Hepatocyte (in vitro differentiated cells): ENCODE results near the gene PCDHGA7. TPM values are rescaled to one million over a fixed set of nuclear protein-coding genes. Genes with fewer than 3 reads are reported as not detected.
A peak's percentile ranks its signal among the peaks of the same experiment; 100 is the strongest.
"Not testable (repeated sequence)": the region's sequence is repeated elsewhere in the genome, so short reads cannot be mapped to it uniquely, and the experiment has no call there.

Experiments used
- DNase-seq: peaks from one replicate; pipeline ENCODE4 v3.0.0-alpha.2; 2016; ENCODE audit warnings: low spot score
- H2AFZ ChIP-seq: fragments of 200-600 bp; sonication (generic); 2 replicates; pipeline ENCODE4 v1.6.0; 2016; ENCODE audit warnings: antibody characterized with exemption, mild to moderate bottlenecking
- H3K27ac ChIP-seq: fragments of 200-600 bp; sonication (generic); 2 replicates; pipeline ENCODE4 v1.5.1; 2016; ENCODE audit warnings: mild to moderate bottlenecking
- H3K27me3 ChIP-seq: fragments of 200-600 bp; sonication (generic); 2 replicates; pipeline ENCODE4 v1.6.1; 2016
- H3K36me3 ChIP-seq: fragments of 200-600 bp; sonication (generic); replicated peaks from 2 replicates; pipeline ENCODE4 v1.5.1; 2016; ENCODE audit warnings: low read depth; ENCODE audit not compliant: insufficient read depth
- H3K4me1 ChIP-seq: fragments of 200-600 bp; sonication (generic); 2 replicates; pipeline ENCODE4 v1.5.1; 2016; ENCODE audit warnings: mild to moderate bottlenecking, moderate library complexity; ENCODE audit not compliant: insufficient read depth
- H3K4me2 ChIP-seq: fragments of 200-600 bp; sonication (generic); 2 replicates; pipeline ENCODE4 v1.6.0; 2016
- H3K4me3 ChIP-seq: fragments of 200-600 bp; sonication (generic); 2 replicates; pipeline ENCODE4 v1.5.1; 2016; ENCODE audit warnings: mild to moderate bottlenecking
- H3K79me2 ChIP-seq: fragments of 200-600 bp; sonication (generic); 2 replicates; pipeline ENCODE4 v1.6.0; 2017; ENCODE audit warnings: mild to moderate bottlenecking
- H3K9me2 ChIP-seq: fragments of 200-600 bp; sonication (generic); replicated peaks from 2 replicates; pipeline ENCODE4 v1.6.0; 2017; ENCODE audit warnings: mild to moderate bottlenecking; ENCODE audit not compliant: insufficient read depth
- H3K9me3 ChIP-seq: fragments of 200-600 bp; sonication (generic); 2 replicates; pipeline ENCODE4 v1.5.1; 2016; ENCODE audit warnings: low read depth, mild to moderate bottlenecking
- H4K20me1 ChIP-seq: fragments of 200-600 bp; sonication (generic); 2 replicates; pipeline ENCODE4 v1.6.0; 2016; ENCODE audit warnings: mild to moderate bottlenecking; ENCODE audit not compliant: insufficient read depth, poor library complexity, severe bottlenecking
- CTCF ChIP-seq: fragments of 200-600 bp; sonication (generic); IDR thresholded peaks from 2 replicates; pipeline ENCODE4 v1.5.1; 2016; ENCODE audit warnings: antibody characterized with exemption, mild to moderate bottlenecking; ENCODE audit not compliant: poor library complexity
- EZH2 ChIP-seq: fragments of 200-600 bp; sonication (generic); IDR thresholded peaks from 2 replicates; pipeline ENCODE4 v1.6.1; 2016; ENCODE audit warnings: antibody characterized with exemption, mild to moderate bottlenecking, borderline replicate concordance
- EZH2phosphoT487 ChIP-seq: fragments of 200-600 bp; sonication (generic); IDR thresholded peaks from one replicate; pipeline ENCODE4 v1.6.1; 2018; ENCODE audit warnings: antibody characterized with exemption, mild to moderate bottlenecking, low read depth, moderate library complexity; ENCODE audit not compliant: unreplicated experiment, severe bottlenecking
- WGBS: methylation state at CpG from one replicate; pipeline ENCODE4 v1.1.6; 2016; ENCODE audit warnings: low lambda C conversion rate; ENCODE audit errors: missing lambda C conversion rate; 5-methylcytosine and 5-hydroxymethylcytosine counted together
- polyA plus RNA-seq: library from polyadenylated mRNA; unstranded; fragments of >200 nt; fragmentation: Nextera tagmentation; extraction: Ambion mirVana; gene quantifications from 2 replicates; pipeline ENCODE4 v1.2.1, GENCODE V29; 2016
- total RNA-seq: library from RNA; depleted of rRNA; stranded (reverse); fragments of >200 nt; gene quantifications from 2 replicates; pipeline ENCODE4 v1.2.3, GENCODE V29; 2014

The PCDHGA7 gene
- total and polyA plus RNA-seq, 2 experiments from 2014 or later = 0.10 TPM; not detected in 1

DNA sequence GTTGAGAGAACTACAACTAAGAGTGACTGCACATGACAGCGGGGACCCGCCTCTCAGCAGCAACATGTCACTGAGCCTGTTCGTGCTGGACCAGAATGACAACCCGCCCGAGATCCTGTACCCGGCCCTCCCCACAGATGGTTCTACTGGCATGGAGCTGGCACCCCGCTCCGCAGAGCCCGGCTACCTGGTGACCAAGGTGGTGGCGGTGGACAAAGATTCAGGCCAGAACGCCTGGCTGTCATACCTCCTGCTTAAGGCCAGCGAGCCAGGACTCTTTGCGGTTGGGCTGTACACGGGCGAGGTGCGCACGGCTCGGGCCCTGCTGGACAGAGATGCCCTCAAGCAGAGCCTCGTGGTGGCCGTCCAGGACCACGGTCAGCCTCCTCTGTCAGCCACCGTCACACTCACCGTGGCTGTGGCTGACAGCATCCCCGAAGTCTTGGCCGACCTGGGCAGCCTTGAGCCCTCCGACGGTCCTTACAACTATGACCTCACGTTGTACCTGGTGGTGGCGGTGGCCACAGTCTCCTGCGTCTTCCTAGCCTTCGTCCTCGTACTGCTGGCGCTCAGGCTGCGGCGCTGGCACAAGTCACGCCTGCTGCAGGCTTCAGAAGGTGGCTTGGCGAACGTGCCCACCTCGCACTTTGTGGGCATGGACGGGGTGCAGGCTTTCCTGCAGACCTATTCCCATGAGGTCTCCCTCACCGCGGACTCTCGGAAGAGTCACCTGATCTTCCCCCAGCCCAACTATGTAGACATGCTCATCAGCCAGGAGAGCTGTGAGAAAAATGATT is 2.1 kb downstream of the PCDHGA7 start:
- H3K4me1 ChIP-seq = no peaks in the 10 kb centered on the region
- H3K27me3 ChIP-seq = no peaks in the 10 kb centered on the region
- H3K79me2 ChIP-seq = no peaks in the 10 kb centered on the region
- no peak for TF ChIP-seq EZH2
- TF ChIP-seq EZH2phosphoT487 = no peak
- TF ChIP-seq CTCF = no peak
- no peak for DNase-seq
- H3K36me3 ChIP-seq = no peaks in the 10 kb centered on the region
- peaks cover 12% of the 10 kb centered on the region for H3K9me3 ChIP-seq
- 94% methylated on average over 40 of the region's 43 CpGs for WGBS
- no peak overlapping the region for H3K4me3 ChIP-seq
- H2AFZ ChIP-seq = no peak overlapping the region
- H4K20me1 ChIP-seq = no peaks in the 10 kb centered on the region
- H3K4me2 ChIP-seq = no peak overlapping the region
- H3K9me2 ChIP-seq = no peaks in the 10 kb centered on the region
- no peak overlapping the region for H3K27ac ChIP-seq

- Histone ChIP-seq H3K4me2 (peak within 1 kb of the TSS; percentile 69), H3K27ac (peak within 1 kb of the TSS; percentile 82), H3K9me3 (peaks cover 28% of the 10 kb centered on the region)
- H2AFZ ChIP-seq, H3K4me1 ChIP-seq, H4K20me1 ChIP-seq, H3K4me3 ChIP-seq, H3K27me3 ChIP-seq, H3K79me2 ChIP-seq, H3K9me2 ChIP-seq, H3K36me3 ChIP-seq: not testable (repeated sequence)
- WGBS = 29% methylated on average over 22 of the region's 40 CpGs
- DNase-seq = peak; percentile 63
- TF ChIP-seq CTCF = peak; percentile 62
Observed at GRCh38 chr5:141387557-141388311, 5.2 kb downstream of the PCDHGA7 start, which contains the start of gene PCDHGB4. Gene PCDHGB4 (plus strand): TSS chr5:141387698. CDS start chr5:141387885, 187 bp downstream.

DNA sequence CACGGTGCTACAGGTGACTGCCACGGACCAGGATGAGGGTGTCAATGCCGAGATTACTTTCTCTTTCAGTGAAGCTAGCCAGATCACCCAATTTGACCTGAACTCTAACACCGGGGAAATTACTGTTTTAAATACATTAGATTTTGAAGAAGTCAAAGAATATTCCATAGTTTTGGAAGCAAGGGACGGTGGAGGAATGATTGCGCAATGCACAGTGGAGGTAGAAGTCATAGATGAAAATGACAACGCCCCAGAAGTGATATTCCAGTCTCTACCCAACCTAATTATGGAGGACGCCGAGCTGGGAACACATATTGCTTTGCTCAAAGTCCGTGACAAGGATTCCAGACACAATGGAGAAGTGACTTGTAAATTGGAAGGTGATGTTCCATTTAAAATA is 6.1 kb downstream of the PCDHGA7 start:
- no peaks in the 10 kb centered on the region for H3K4me1 ChIP-seq
- H3K9me3 ChIP-seq = peaks cover 37% of the 10 kb centered on the region
- no peak overlapping the region for H2AFZ ChIP-seq
- H3K9me2 ChIP-seq = no peaks in the 10 kb centered on the region
- H3K4me2 ChIP-seq = no peak overlapping the region
- WGBS = 94% methylated on average over 10 of the region's 10 CpGs
- no peak for DNase-seq
- H3K36me3 ChIP-seq = no peaks in the 10 kb centered on the region
- H4K20me1 ChIP-seq = no peaks in the 10 kb centered on the region
- no peak overlapping the region for H3K27ac ChIP-seq
- H3K79me2 ChIP-seq = no peaks in the 10 kb centered on the region
- TF ChIP-seq EZH2phosphoT487 = no peak
- no peak for TF ChIP-seq CTCF
- no peak for TF ChIP-seq EZH2
- no peak overlapping the region for H3K4me3 ChIP-seq
- no peaks in the 10 kb centered on the region for H3K27me3 ChIP-seq
